GM21390 (cell line): Measurements from ENCODE around the gene MTF2.

Source experiments
- ATAC-seq: cut with Tn5 transposase; IDR thresholded peaks from one replicate; pipeline ENCODE4 v1.9.1; 2021; ENCODE audit not compliant: unreplicated experiment

MTF2 gene

DNA sequence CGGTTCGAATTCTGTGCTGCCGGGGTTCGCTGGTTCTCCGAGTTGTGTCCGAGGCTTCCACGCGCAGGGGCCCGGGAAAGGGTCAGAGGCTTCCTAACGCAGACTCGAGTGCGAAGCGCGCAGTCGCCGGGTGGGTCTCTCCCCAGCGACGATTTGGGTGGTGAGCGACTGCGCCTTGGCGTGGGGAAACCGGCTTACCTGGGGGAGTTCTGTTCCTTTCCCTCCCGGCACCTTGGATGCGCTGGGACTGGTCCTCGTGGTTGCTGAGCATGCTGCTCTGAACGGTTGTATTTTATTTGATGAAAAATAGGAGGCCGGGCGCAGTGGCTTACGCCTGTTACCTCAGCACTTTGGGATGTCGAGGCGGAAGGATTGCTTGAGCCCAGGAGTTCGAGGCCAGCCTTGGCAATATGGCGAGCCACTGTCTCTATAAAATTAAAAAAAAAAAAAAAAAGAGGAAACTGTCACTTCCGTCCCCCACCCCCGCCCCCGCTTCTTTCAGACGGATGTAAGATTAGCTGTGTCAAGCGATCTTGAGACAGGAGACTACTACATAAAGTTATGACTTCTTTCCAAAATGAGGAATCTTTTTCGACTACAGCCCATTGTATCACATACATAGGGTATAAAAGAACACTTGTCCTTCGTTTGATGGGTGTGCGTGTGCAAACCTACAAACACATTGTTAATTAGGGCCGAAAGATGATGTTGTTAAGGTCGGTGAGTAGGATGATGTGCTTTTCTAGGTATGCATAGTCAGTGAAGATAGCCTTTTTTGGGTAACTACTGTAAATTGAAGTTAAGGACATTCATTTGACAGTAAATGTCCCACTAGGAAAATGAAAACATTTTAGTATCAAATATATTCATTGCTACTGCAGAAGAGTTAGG lies 101.9 kb downstream of the MTF2 start, which contains the start of gene CCDC18:
TSS of gene CCDC18 (plus strand) at position 2 of the 891 bp plus-strand sequence. CDS start 2,638 bp downstream, outside the sequence.
- peak; percentile 7 for ATAC-seq

DNA sequence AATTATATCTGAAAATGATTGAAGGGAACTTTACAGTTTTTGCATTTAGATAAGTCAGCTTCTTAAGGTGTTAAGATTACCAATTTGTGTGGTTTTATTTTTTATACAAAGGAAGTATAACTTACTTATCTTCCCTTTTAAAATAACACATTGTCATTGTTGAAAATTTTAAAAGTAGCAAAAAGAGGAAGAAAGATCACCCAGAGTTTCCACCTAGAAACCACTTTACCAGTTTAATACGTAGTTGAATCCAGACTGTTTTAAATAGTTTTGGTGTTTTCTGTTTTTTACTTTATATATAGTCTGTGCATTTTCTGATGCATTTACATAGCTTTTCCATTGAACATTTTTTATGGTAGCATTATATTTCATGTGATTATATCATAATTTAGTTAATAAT lies 107.6 kb downstream of the MTF2 start:
- ATAC-seq = no peak
